SJSA1 (cell line): ENCODE data around the gene P3H2. TPM values are rescaled to one million over a fixed set of nuclear protein-coding genes. Genes with fewer than 3 reads are reported as not detected.

ENCODE experiments used
- DNase-seq, 2 experiments: peaks; one replicate each; pipeline ENCODE4 v3.0.0-alpha.2; 2015 to 2020; ENCODE audit warnings: low spot score in 2 of 2, low read depth in 1 of 2
- H3K27ac ChIP-seq: fragments of 250-450 bp; sonication (Bioruptor Pico); 2 replicates; pipeline ENCODE4 v1.5.1; 2020; ENCODE audit warnings: mild to moderate bottlenecking, moderate library complexity
- H3K27me3 ChIP-seq: fragments of 250-450 bp; sonication (Bioruptor Pico); replicated peaks from 2 replicates; pipeline ENCODE4 v1.5.1; 2020; ENCODE audit warnings: mild to moderate bottlenecking, moderate library complexity
- H3K36me3 ChIP-seq: fragments of 250-450 bp; sonication (Bioruptor Pico); 2 replicates; pipeline ENCODE4 v1.5.1; 2020; ENCODE audit warnings: mild to moderate bottlenecking
- H3K4me1 ChIP-seq: fragments of 250-450 bp; sonication (Bioruptor Pico); replicated peaks from 2 replicates; pipeline ENCODE4 v1.6.1; 2021; ENCODE audit warnings: mild to moderate bottlenecking
- H3K4me3 ChIP-seq: fragments of 250-450 bp; sonication (Bioruptor Pico); 2 replicates; pipeline ENCODE4 v1.5.1; 2020; ENCODE audit warnings: mild to moderate bottlenecking
- H3K9me3 ChIP-seq: fragments of 250-450 bp; sonication (Bioruptor Pico); replicated peaks from 2 replicates; pipeline ENCODE4 v1.5.1; 2020; ENCODE audit warnings: mild to moderate bottlenecking
- total RNA-seq: library from RNA; depleted of rRNA; stranded (reverse); fragments of >200 nt; shearing (Covaris generic); gene quantifications from 2 replicates; pipeline ENCODE4 v1.2.3, GENCODE V29; 2014

The P3H2 gene
- total RNA-seq, 1 experiment from 2014 or later: 166 TPM

DNA sequence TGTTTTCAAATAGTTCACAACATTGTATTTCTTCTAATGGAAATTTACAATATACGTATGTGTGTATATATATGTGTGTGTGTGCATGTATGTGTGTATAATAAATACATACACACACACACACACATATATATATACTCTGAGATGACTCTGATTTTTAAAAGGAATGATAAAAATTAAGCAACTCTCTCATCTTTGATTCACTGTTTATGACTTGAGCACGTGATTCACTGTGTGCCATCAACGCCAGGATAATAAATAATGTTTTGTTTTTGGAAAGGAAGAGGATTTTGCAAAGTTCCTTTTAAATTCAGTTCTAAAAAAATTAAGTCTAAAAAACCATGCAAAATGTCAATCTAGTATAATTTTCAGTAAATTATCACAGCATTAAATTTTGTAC, 132.4 kb downstream of the P3H2 start:
- DNase-seq: no peak
- H3K4me1 ChIP-seq: peaks cover 7% of the 10 kb centered on the region
- H3K9me3 ChIP-seq: no peaks in the 10 kb centered on the region
- H3K4me3 ChIP-seq: no peak overlapping the region
- peaks cover 10% of the 10 kb centered on the region for H3K36me3 ChIP-seq
- no peaks in the 10 kb centered on the region for H3K27me3 ChIP-seq
- H3K27ac ChIP-seq: no peak overlapping the region

DNA sequence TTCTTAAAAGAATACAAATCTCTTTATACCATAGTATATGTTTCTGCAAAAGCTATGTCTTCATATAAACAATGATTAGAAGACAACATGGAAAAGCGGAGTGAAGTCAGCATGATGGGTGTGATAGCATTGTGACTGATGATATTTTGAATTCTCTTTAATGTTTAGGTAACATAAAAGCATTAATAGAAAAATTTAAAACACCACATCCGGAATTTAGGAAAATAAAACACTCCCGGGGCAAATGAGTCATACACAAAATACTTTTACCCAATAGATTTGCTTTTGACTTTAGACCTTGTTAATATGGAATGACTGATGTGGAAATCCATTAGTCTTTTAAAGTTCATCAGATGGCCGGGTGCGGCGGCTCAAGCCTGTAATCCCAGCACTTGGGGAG, 134.7 kb downstream of the P3H2 start:
- no peaks in the 10 kb centered on the region for H3K27me3 ChIP-seq
- H3K27ac ChIP-seq: no peak overlapping the region
- peak in 1 of 2 experiments; percentile 34 for DNase-seq
- H3K36me3 ChIP-seq: peaks cover 27% of the 10 kb centered on the region
- no peak overlapping the region for H3K4me3 ChIP-seq
- no peaks in the 10 kb centered on the region for H3K9me3 ChIP-seq
- H3K4me1 ChIP-seq: peaks cover 24% of the 10 kb centered on the region

DNA sequence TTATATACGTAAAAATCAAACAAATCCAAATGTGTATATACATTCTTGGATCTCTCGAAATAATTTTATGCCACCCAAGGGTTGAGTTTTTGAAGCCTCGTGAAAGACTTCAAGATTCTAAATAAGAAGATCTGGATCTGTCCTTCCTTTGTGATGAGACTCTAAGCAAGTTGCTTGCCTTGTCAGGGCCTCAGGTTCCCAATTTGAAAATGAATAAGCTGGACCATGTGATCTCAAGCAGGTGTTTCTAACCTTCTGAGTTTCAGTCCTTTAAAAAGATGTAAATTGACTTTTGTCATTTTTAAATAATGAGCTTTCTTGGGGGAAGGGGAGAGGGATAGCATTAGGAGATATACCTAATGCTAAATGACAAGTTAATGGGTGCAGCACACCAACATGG, 137.1 kb downstream of the P3H2 start:
- H3K27me3 ChIP-seq: no peaks in the 10 kb centered on the region
- no peak for DNase-seq
- no peak overlapping the region for H3K4me3 ChIP-seq
- peaks cover 33% of the 10 kb centered on the region for H3K36me3 ChIP-seq
- peaks cover 25% of the 10 kb centered on the region for H3K4me1 ChIP-seq
- no peaks in the 10 kb centered on the region for H3K9me3 ChIP-seq
- H3K27ac ChIP-seq: no peak overlapping the region

DNA sequence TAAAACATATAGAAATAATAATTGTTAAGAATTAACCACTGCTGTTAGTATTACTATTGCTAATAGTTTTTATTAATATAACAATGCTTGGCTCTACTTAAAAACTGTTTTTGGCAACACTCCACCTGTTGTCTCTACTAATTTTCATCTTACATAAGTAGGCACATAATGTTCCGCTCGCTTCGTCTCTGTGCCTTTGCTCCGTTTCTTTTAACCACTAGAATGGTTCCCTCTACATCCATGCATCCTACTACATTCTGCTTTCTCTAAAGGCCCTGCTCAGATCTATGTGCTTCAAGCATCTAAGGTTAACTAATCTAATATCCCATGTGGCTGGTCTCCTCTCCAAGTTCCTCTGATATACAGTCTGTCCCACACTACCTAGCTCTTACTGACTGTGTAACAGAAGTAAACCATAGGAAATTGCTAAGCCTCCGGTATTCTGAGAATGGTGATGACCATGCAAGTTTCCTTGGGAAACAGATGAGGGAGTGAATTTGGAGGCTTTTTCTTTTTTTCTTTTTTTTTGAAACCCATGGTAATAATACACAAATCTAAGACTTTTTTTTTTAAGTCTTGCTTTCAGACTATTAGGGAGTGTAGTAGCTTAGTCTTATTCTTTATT, 138.3 kb downstream of the P3H2 start:
- DNase-seq: no peak
- Histone ChIP-seq H3K27ac (no peak overlapping the region), H3K27me3 (no peaks in the 10 kb centered on the region)

DNA sequence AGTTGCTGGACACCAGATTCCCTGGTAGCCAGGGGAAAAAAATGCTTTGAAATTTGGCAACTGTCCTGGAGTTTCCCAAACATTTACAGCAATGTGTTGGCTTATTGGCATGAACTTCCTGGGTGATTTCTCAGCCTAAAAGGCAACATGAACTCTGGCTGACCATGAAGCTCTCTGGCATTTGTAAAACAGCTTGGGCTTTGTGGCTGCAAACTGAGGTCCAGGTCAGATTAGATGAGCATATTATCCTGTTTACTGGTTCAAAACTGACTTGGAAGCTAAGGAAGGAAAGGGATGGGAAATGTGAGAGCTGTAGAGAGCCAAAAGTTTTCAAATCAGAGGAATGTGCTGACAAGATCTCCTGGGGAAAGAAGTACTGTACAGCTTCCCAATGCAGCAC, 139.0 kb downstream of the P3H2 start:
- H3K27me3 ChIP-seq: no peaks in the 10 kb centered on the region
- peaks cover 25% of the 10 kb centered on the region for H3K4me1 ChIP-seq
- no peak overlapping the region for H3K4me3 ChIP-seq
- peak overlapping the region; percentile 31; the same call in 1 of the 2 replicates for H3K27ac ChIP-seq
- no peaks in the 10 kb centered on the region for H3K9me3 ChIP-seq
- DNase-seq: peak in 1 of 2 experiments; percentile 58
- H3K36me3 ChIP-seq: peaks cover 38% of the 10 kb centered on the region

More for the DNA sequence above, 138.3 kb downstream of the P3H2 start:
- Histone ChIP-seq H3K36me3 (peaks cover 35% of the 10 kb centered on the region), H3K9me3 (no peaks in the 10 kb centered on the region), H3K4me1 (peaks cover 25% of the 10 kb centered on the region), H3K4me3 (no peak overlapping the region)

DNA sequence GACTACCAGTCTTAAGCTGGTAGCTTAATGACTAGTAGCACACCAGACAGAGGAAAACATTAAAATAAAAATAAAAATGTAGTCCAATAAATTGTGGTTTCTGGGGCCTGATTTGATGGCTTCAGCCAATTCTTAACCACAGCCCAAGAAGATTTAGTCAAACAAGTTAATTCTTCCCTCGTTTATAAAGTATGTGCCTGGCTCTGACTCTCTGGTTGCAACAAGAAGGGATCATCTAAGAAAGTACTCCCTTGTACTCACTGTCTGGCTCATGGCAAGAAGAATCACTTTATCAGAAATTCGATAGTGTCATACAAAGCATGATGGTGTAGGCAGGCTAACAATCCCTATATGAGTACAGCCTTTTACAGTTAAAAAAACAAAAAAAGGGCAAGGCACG, 141.9 kb downstream of the P3H2 start:
- DNase-seq: no peak

DNA sequence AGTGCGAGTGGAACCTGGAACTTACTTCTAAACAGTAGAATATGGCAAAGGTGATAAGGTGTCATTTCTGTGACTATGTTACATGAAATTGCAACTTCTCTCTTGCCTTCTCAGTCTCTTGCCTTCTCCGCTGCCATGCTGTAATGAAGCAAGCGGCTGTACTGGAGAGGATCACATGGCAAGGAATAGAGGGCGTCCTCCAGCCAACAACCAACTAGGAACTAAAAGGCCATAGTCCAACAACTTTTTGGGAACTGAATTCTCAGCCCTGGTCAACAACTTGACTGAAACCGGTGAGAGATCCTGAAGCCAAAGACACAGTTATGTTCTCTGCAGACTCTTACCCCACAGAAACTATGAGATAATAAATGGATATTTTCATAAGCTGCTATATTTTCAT, 143.5 kb downstream of the P3H2 start:
- H3K4me1 ChIP-seq: peaks cover 13% of the 10 kb centered on the region
- no peak for DNase-seq
- H3K27me3 ChIP-seq: no peaks in the 10 kb centered on the region
- no peak overlapping the region for H3K4me3 ChIP-seq
- no peaks in the 10 kb centered on the region for H3K9me3 ChIP-seq
- H3K36me3 ChIP-seq: peaks cover 57% of the 10 kb centered on the region
- H3K27ac ChIP-seq: no peak overlapping the region

More for the DNA sequence above, 141.9 kb downstream of the P3H2 start:
- Histone ChIP-seq H3K27ac (no peak overlapping the region), H3K4me1 (peaks cover 18% of the 10 kb centered on the region), H3K36me3 (peaks cover 62% of the 10 kb centered on the region), H3K4me3 (no peak overlapping the region), H3K27me3 (no peaks in the 10 kb centered on the region), H3K9me3 (no peaks in the 10 kb centered on the region)

DNA sequence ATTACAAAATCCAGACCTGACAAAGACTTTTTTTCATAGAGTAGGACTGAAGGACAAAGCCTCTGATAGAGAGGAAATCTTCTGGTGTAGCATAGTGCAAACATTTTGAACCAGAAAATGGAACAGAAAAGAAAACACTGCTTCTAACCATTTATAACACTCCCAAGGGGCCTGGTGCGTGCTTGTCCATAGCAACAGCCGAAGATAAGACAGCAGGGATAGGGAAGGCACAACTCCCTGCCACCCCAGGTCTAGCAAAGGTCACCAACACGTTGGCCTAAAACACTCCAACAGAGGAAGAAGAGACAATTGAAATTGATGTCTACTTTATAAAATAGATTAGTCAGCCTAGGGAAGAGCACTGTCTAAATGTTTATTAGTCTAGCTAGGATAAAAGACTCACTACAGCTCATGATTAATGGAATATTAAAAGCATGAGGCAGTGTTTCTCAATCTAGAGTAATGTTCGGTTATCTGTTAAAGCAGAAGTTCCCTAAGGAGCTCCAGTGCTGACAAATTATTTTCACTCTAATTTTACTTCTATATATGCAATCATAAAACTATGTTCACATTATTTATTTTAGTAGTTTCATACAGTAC, 145.2 kb downstream of the P3H2 start:
- no peaks in the 10 kb centered on the region for H3K27me3 ChIP-seq
- DNase-seq: no peak
- H3K36me3 ChIP-seq: peaks cover 66% of the 10 kb centered on the region
- no peaks in the 10 kb centered on the region for H3K9me3 ChIP-seq
- H3K4me1 ChIP-seq: peaks cover 11% of the 10 kb centered on the region
- no peak overlapping the region for H3K4me3 ChIP-seq
- no peak overlapping the region for H3K27ac ChIP-seq

DNA sequence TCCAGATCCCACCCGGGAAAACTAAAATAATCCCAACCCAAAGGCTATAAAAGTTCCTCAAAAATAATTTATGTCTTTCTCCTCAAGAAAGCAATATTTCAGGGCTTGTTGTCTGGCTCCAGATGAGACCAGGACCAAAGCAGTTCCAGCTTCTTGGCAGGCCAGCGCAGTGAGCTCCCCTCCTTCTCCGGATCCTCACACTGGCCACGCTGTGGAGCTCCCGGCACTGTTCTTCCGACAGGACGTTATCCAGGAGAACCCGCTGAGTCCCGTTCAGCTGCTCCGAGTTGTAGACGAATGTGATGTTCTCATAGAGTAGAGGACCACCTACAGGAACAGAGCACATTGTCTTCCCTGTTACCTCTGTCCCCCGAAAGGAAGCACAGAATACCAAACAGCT, 146.3 kb downstream of the P3H2 start:
- no peak for DNase-seq
- Histone ChIP-seq H3K4me1 (peaks cover 11% of the 10 kb centered on the region), H3K36me3 (peaks cover 71% of the 10 kb centered on the region), H3K27me3 (no peaks in the 10 kb centered on the region), H3K4me3 (no peak overlapping the region), H3K9me3 (no peaks in the 10 kb centered on the region), H3K27ac (no peak overlapping the region)

DNA sequence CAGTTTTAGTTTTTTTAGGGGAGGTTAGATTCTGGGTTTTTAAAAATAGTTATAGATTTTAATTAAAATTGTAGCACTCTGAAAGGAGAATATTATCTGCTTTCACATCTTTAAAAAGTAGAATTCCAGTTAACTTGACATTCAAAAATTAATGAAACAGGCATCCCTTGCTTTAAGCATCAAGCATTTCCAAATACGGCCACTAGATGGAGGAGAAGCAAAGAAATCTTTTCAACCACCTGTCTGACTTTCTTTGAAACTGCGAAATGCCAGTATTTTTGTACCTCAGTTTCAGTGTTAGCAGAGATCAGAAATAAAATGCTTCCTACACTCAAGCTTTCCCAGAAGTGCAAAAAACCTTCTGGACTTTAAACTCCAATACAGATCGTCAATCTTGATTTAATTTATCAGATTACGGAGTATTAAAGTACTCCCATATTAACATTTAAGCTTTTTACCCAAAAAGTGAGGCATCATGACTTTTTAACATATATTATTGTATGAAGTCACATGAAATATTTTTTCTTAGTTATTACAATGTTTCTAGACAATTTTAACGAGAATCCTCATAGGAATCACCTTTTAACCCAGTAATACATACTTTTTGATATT, 153.3 kb downstream of the P3H2 start:
- no peak overlapping the region for H3K27ac ChIP-seq
- peak in 1 of 2 experiments; percentile 41 for DNase-seq
- no peak overlapping the region for H3K4me3 ChIP-seq
- H3K4me1 ChIP-seq: peaks cover 12% of the 10 kb centered on the region
- no peaks in the 10 kb centered on the region for H3K27me3 ChIP-seq
- H3K9me3 ChIP-seq: no peaks in the 10 kb centered on the region
- peaks cover 56% of the 10 kb centered on the region for H3K36me3 ChIP-seq

DNA sequence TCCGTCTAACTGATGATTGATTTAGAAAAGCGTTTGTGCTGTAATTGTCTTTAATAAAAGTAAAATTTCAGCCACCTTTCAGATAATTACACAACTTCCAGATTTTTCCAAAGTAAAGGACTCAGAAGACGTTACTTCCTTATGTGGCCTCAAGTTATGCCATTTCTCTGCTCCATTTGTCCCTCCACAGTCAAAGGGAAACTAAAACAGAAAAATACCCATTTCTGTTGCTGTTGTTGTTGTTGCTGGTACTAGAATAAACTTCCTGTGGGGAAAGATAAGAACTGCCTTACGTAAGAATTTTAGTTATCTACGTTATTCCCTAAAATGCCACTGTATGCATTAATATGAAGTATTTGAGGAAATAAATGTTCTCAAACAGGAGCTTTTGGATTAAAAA, 153.9 kb downstream of the P3H2 start:
- Histone ChIP-seq H3K27me3 (no peaks in the 10 kb centered on the region), H3K4me1 (peaks cover 13% of the 10 kb centered on the region), H3K36me3 (peaks cover 54% of the 10 kb centered on the region), H3K27ac (no peak overlapping the region), H3K4me3 (no peak overlapping the region), H3K9me3 (no peaks in the 10 kb centered on the region)
- DNase-seq: no peak

DNA sequence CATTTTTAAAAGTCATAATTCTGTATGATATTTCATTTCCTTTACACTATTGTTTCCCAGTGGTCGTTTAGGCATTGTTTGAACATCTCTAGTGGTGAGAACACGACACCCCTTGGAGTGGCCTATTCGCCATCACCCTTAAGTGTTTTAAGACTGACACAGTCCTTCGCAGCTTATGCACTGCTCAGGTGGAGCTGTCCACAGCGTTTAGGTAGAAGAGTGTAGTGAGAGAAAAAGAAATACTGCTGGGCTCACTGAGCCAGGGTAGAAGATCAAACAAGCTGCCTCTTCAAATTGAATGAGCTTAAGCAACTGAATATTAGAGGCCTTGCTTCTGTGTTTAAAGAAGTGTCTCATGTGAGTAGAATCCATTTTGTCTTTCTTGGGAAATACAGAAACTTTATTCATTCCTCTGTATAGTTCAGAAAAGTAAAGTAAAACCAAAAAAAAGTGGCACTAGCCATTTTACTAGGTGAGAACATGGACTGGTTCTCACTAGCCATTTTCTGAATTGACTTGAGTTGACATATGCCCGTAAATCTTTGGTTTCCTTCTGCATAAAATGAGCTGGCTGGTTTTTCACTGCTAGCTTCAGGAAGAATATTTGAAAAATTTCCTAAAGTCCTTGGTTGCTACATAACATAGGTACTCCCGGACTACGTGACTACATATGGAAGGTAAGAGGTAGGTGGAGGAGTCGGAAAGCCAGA, 155.9 kb downstream of the P3H2 start:
- Histone ChIP-seq H3K27ac (no peak overlapping the region), H3K27me3 (no peaks in the 10 kb centered on the region)

DNA sequence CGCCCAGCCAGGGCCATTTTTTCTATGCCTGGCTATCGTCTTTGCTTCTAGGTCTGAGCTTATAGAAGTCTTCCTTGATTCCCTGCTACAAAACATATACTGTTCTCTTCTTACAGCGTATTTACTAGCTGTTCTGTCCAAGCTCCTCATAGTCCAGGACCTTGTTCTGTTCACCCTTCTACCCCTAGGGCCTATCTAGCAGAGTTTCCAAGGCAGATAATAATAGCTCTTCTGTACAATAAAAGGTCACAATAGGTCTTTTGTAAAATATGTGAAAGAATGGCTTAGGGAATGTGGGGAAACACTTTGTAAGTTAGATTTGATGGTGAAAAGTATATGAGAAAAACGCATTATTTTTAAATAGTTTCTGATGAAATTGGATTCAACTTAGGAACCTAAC, 158.2 kb downstream of the P3H2 start:
- no peak for DNase-seq
- Histone ChIP-seq H3K4me1 (peaks cover 6% of the 10 kb centered on the region), H3K9me3 (no peaks in the 10 kb centered on the region), H3K36me3 (peaks cover 29% of the 10 kb centered on the region), H3K4me3 (no peak overlapping the region), H3K27ac (no peak overlapping the region), H3K27me3 (no peaks in the 10 kb centered on the region)

More for the DNA sequence above, 155.9 kb downstream of the P3H2 start:
- H3K9me3 ChIP-seq: no peaks in the 10 kb centered on the region
- H3K36me3 ChIP-seq: peaks cover 44% of the 10 kb centered on the region
- H3K4me3 ChIP-seq: no peak overlapping the region
- no peak for DNase-seq
- H3K4me1 ChIP-seq: peaks cover 6% of the 10 kb centered on the region
